Stimulated activated CD4-positive, alpha-beta T cell treated with anti-CD3 and anti-CD28 coated beads, Interleukin-15, amount 100 ng/mL, for 48 hours (primary cell): ENCODE results near the gene FSTL4.
"Not testable (repeated sequence)": the region's sequence is repeated elsewhere in the genome, so short reads cannot be mapped to it uniquely, and the experiment has no call there.

Experiments used
- DNase-seq, 2 donors: peaks; one replicate each; pipeline ENCODE4 v3.0.0-alpha.2; 2020; ENCODE audit warnings: low read depth in 2 of 2

Gene FSTL4

GRCh38 chr5:133552925-133553525 is 59.3 kb downstream of the FSTL4 start:
- DNase-seq = peak; percentile 29 to 32

- no peak for DNase-seq
These were observed 65.8 kb downstream of the FSTL4 start for GRCh38 chr5:133546500-133546899.

GRCh38 chr5:133544346-133544745 is 68.0 kb downstream of the FSTL4 start:
- no peak for DNase-seq

- no peak for DNase-seq
These were observed 72.5 kb downstream of the FSTL4 start for GRCh38 chr5:133539818-133540217.

GRCh38 chr5:133538718-133539117 is 73.6 kb downstream of the FSTL4 start:
- no peak for DNase-seq

- DNase-seq = not testable (repeated sequence)
These were observed 77.0 kb downstream of the FSTL4 start for GRCh38 chr5:133535241-133535929.

- DNase-seq = no peak
These were observed 77.8 kb downstream of the FSTL4 start for GRCh38 chr5:133534566-133534965.

- DNase-seq = no peak
These were observed 78.8 kb downstream of the FSTL4 start for GRCh38 chr5:133533541-133533940.

GRCh38 chr5:133531594-133531993 is 80.7 kb downstream of the FSTL4 start:
- DNase-seq = no peak

- no peak for DNase-seq
These were observed 81.2 kb downstream of the FSTL4 start for GRCh38 chr5:133531178-133531577.

GRCh38 chr5:133530270-133530669 is 82.1 kb downstream of the FSTL4 start:
- DNase-seq = no peak

GRCh38 chr5:133528841-133529240 is 83.5 kb downstream of the FSTL4 start:
- DNase-seq = no peak

- DNase-seq = no peak
These were observed 85.0 kb downstream of the FSTL4 start for GRCh38 chr5:133527311-133527710.

- no peak for DNase-seq
These were observed 86.0 kb downstream of the FSTL4 start for GRCh38 chr5:133526368-133526767.

- DNase-seq = no peak
These were observed 87.2 kb downstream of the FSTL4 start for GRCh38 chr5:133525126-133525525.

GRCh38 chr5:133524666-133525065 is 87.7 kb downstream of the FSTL4 start:
- DNase-seq = no peak

- DNase-seq = no peak
These were observed 88.3 kb downstream of the FSTL4 start for GRCh38 chr5:133523961-133524586.

- DNase-seq = no peak
These were observed 89.2 kb downstream of the FSTL4 start for GRCh38 chr5:133523013-133523658.

- DNase-seq = no peak
These were observed 90.5 kb downstream of the FSTL4 start for GRCh38 chr5:133521801-133522200.

- no peak for DNase-seq
These were observed 91.2 kb downstream of the FSTL4 start for GRCh38 chr5:133520991-133521706.

GRCh38 chr5:133520062-133520461 is 92.3 kb downstream of the FSTL4 start:
- DNase-seq = no peak

- DNase-seq = no peak
These were observed 93.2 kb downstream of the FSTL4 start for GRCh38 chr5:133519191-133519590.
